HTERT RPE-1 (cell line): Measurements from ENCODE around the gene FTO.

Experiments
- in situ Hi-C: fragments of 300-500 bp; cut with MboI; formaldehyde crosslinking; loops from 4 replicates; pipeline ENCODE4 v1.14.3; 2020; ENCODE audit warnings: low sequenced_read_pairs

FTO gene

GRCh38 chr16:53708490-53708889 lies 4.5 kb downstream of the FTO start:
- in situ Hi-C loops: no loop called here

- in situ Hi-C loops: no loop called here
These were observed 7.4 kb downstream of the FTO start for GRCh38 chr16:53711390-53711789.

- in situ Hi-C loops: no loop called here
These were observed 8.1 kb downstream of the FTO start for GRCh38 chr16:53712065-53712464.

- in situ Hi-C loops: no loop called here
These were observed 9.6 kb downstream of the FTO start for GRCh38 chr16:53713403-53714204.

- in situ Hi-C loops: no loop called here
These were observed 10.5 kb downstream of the FTO start for GRCh38 chr16:53714205-53715022.

GRCh38 chr16:53715023-53715384 lies 11.0 kb downstream of the FTO start:
- in situ Hi-C loops: no loop called here

- in situ Hi-C loops: no loop called here
These were observed 13.6 kb downstream of the FTO start for GRCh38 chr16:53717577-53717976.

GRCh38 chr16:53721017-53721416 lies 17.1 kb downstream of the FTO start:
- in situ Hi-C loops: no loop called here

GRCh38 chr16:53726625-53727024 lies 22.7 kb downstream of the FTO start:
- in situ Hi-C loops: no loop called here

GRCh38 chr16:53730693-53731092 lies 26.7 kb downstream of the FTO start:
- in situ Hi-C loops: no loop called here

GRCh38 chr16:53732296-53732929 lies 28.5 kb downstream of the FTO start:
- in situ Hi-C loops: no loop called here

GRCh38 chr16:53734908-53735307 lies 31.0 kb downstream of the FTO start:
- in situ Hi-C loops: no loop called here

GRCh38 chr16:53736297-53736696 lies 32.3 kb downstream of the FTO start:
- in situ Hi-C loops: no loop called here

- in situ Hi-C loops: no loop called here
These were observed 33.6 kb downstream of the FTO start for GRCh38 chr16:53737552-53737951.

GRCh38 chr16:53740476-53740875 lies 36.5 kb downstream of the FTO start:
- in situ Hi-C loops: no loop called here

- in situ Hi-C loops: no loop called here
These were observed 37.1 kb downstream of the FTO start for GRCh38 chr16:53740933-53741531.

GRCh38 chr16:53741546-53741945 lies 37.6 kb downstream of the FTO start:
- in situ Hi-C loops: no loop called here

GRCh38 chr16:53743149-53743566 lies 39.2 kb downstream of the FTO start:
- in situ Hi-C loops: no loop called here

- in situ Hi-C loops: no loop called here
These were observed 40.5 kb downstream of the FTO start for GRCh38 chr16:53744449-53744848.

GRCh38 chr16:53745086-53745485 lies 41.1 kb downstream of the FTO start:
- in situ Hi-C loops: no loop called here

GRCh38 chr16:53745753-53746266 lies 41.9 kb downstream of the FTO start:
- in situ Hi-C loops: no loop called here
